Activated CD4-positive, alpha-beta T cell treated with anti-CD3 and anti-CD28 coated beads for 1 hour (primary cell): Measurements from ENCODE around the gene SLC16A5.
A peak's percentile ranks its signal among the peaks of the same experiment; 100 is the strongest.
"Not testable (repeated sequence)": the region's sequence is repeated elsewhere in the genome, so short reads cannot be mapped to it uniquely, and the experiment has no call there.

Experiments
- DNase-seq: peaks from one replicate; pipeline ENCODE4 v3.0.0-alpha.2; 2020

The SLC16A5 gene

GRCh38 chr17:75087558-75088453 lies at the start of gene SLC16A5:
Gene SLC16A5 (plus strand): TSS chr17:75087954. CDS start chr17:75093637, 5,683 bp downstream.
- no peak for DNase-seq

GRCh38 chr17:75039238-75039637 lies 48.5 kb upstream of the SLC16A5 start:
- DNase-seq: no peak

GRCh38 chr17:75041656-75042280 lies 46.0 kb upstream of the SLC16A5 start:
- DNase-seq: no peak

GRCh38 chr17:75043789-75044188 lies 44.0 kb upstream of the SLC16A5 start:
- not testable (repeated sequence) for DNase-seq

- no peak for DNase-seq
These were observed 43.0 kb upstream of the SLC16A5 start for GRCh38 chr17:75044716-75045115.

GRCh38 chr17:75045946-75046406 lies 41.8 kb upstream of the SLC16A5 start:
- DNase-seq: not testable (repeated sequence)

GRCh38 chr17:75046407-75047289 lies 41.1 kb upstream of the SLC16A5 start, which contains the start of the genes ATP5PD and KCTD2:
Gene ATP5PD (minus strand): TSS chr17:75046969. CDS start chr17:75042650, 4,319 bp downstream.
Gene KCTD2 (plus strand): TSS chr17:75047225. CDS start chr17:75047251, 26 bp downstream.
- peak; percentile 89 for DNase-seq

- peak; percentile 12 for DNase-seq
These were observed 40.2 kb upstream of the SLC16A5 start for GRCh38 chr17:75047398-75048098.

- no peak for DNase-seq
These were observed 39.4 kb upstream of the SLC16A5 start for GRCh38 chr17:75048249-75048878.

GRCh38 chr17:75049057-75049456 lies 38.7 kb upstream of the SLC16A5 start:
- DNase-seq: no peak

- DNase-seq: no peak
These were observed 38.0 kb upstream of the SLC16A5 start for GRCh38 chr17:75049706-75050105.

- DNase-seq: no peak
These were observed 35.8 kb upstream of the SLC16A5 start for GRCh38 chr17:75051941-75052340.

GRCh38 chr17:75059369-75060345 lies 28.1 kb upstream of the SLC16A5 start:
- DNase-seq: no peak

GRCh38 chr17:75060434-75061054 lies 27.2 kb upstream of the SLC16A5 start:
- no peak for DNase-seq

- no peak for DNase-seq
These were observed 26.7 kb upstream of the SLC16A5 start for GRCh38 chr17:75061055-75061438.

- DNase-seq: no peak
These were observed 26.1 kb upstream of the SLC16A5 start for GRCh38 chr17:75061618-75062017.

GRCh38 chr17:75063201-75063600 lies 24.6 kb upstream of the SLC16A5 start:
- no peak for DNase-seq

- no peak for DNase-seq
These were observed 24.1 kb upstream of the SLC16A5 start for GRCh38 chr17:75063626-75064025.

- DNase-seq: no peak
These were observed 23.7 kb upstream of the SLC16A5 start for GRCh38 chr17:75064040-75064439.

GRCh38 chr17:75064460-75064859 lies 23.3 kb upstream of the SLC16A5 start:
- no peak for DNase-seq
